T-helper 2 cell treated with Interferon-gamma antibody and Interleukin-4, amounts not matched to agents 5 μg/mL and 100 μg/mL, for 36 hours (primary cell): Measurements from ENCODE around the gene S100A9.

ENCODE experiments used
- DNase-seq: peaks from one replicate; pipeline ENCODE4 v3.0.0; 2021; ENCODE audit warnings: low spot score
- H3K27ac Mint-ChIP-seq: one replicate; pipeline ENCODE4 v1.8.0; 2021; ENCODE audit warnings: mild to moderate bottlenecking, mixed read lengths
- H3K27me3 Mint-ChIP-seq: one replicate; pipeline ENCODE4 v1.8.0; 2021; ENCODE audit warnings: low read depth, mixed read lengths
- H3K36me3 Mint-ChIP-seq: one replicate; pipeline ENCODE4 v1.8.0; 2021; ENCODE audit warnings: low read depth, mixed read lengths
- H3K4me1 Mint-ChIP-seq: one replicate; pipeline ENCODE4 v1.8.0; 2021; ENCODE audit warnings: low read depth, mixed read lengths
- H3K4me3 Mint-ChIP-seq: one replicate; pipeline ENCODE4 v1.8.0; 2022; ENCODE audit warnings: mild to moderate bottlenecking, moderate library complexity, mixed read lengths
- H3K9me3 Mint-ChIP-seq: one replicate; pipeline ENCODE4 v1.8.0; 2021; ENCODE audit warnings: mixed read lengths

Gene S100A9

GRCh38 chr1:153349363-153350320 lies 8.0 kb upstream of the S100A9 start:
- peaks cover 9% of the 10 kb centered on the region for H3K27me3 Mint-ChIP-seq
- H3K36me3 Mint-ChIP-seq, result no peaks in the 10 kb centered on the region
- H3K4me3 Mint-ChIP-seq, result no peak overlapping the region
- no peaks in the 10 kb centered on the region for H3K9me3 Mint-ChIP-seq
- no peak overlapping the region for H3K27ac Mint-ChIP-seq
- no peak for DNase-seq
- H3K4me1 Mint-ChIP-seq, result peaks cover 6% of the 10 kb centered on the region

GRCh38 chr1:153350321-153350957 lies 7.2 kb upstream of the S100A9 start:
- no peak for DNase-seq
- H3K27ac Mint-ChIP-seq, result no peak overlapping the region
- H3K36me3 Mint-ChIP-seq, result no peaks in the 10 kb centered on the region
- peaks cover 9% of the 10 kb centered on the region for H3K27me3 Mint-ChIP-seq
- peaks cover 5% of the 10 kb centered on the region for H3K4me1 Mint-ChIP-seq
- H3K9me3 Mint-ChIP-seq, result no peaks in the 10 kb centered on the region
- H3K4me3 Mint-ChIP-seq, result no peak overlapping the region

GRCh38 chr1:153352523-153352922 lies 5.1 kb upstream of the S100A9 start:
- DNase-seq, result peak; percentile 35
- Mint-ChIP-seq H3K27me3 (peaks cover 4% of the 10 kb centered on the region), H3K36me3 (no peaks in the 10 kb centered on the region), H3K4me3 (no peak overlapping the region), H3K9me3 (no peaks in the 10 kb centered on the region), H3K27ac (no peak overlapping the region), H3K4me1 (no peaks in the 10 kb centered on the region)

DNA sequence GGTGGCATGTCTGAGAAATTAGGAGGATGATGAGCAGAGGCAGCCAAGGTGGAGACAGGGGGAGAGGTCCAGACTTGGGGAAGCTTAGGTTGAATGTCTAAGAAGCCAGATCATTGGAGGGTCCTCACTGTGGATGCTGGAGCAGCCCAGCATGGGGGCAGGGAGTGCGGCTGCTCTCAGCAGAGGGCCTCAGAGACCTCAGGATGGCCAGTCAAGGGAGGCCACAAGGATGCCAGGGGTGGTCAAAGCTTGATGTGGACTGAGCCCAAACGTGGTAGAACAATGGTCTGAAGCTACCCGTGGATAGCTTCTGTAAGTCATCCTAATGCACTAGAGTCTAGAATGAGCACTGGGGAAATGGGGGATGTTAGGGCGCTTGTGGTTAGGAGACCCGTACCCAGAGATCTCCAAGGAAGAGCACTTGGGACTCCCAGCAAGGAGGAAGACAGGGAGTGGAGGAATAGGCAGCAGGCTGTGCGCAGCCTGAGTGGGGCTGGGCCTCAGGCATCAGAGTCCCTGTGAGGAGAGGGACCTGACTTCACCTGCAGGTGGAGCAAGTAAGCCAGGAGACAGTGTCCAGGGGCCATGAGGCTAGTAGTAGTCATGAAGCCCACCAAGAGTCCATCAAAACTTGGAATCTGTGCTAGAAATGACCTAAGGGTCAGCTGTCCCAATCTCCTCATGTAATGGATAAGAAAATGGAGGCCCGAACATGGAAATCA lies 4.3 kb upstream of the S100A9 start:
- Mint-ChIP-seq H3K27ac (no peak overlapping the region), H3K36me3 (no peaks in the 10 kb centered on the region), H3K4me1 (no peaks in the 10 kb centered on the region), H3K4me3 (no peak overlapping the region), H3K27me3 (peaks cover 4% of the 10 kb centered on the region), H3K9me3 (no peaks in the 10 kb centered on the region)
- DNase-seq, result no peak

DNA sequence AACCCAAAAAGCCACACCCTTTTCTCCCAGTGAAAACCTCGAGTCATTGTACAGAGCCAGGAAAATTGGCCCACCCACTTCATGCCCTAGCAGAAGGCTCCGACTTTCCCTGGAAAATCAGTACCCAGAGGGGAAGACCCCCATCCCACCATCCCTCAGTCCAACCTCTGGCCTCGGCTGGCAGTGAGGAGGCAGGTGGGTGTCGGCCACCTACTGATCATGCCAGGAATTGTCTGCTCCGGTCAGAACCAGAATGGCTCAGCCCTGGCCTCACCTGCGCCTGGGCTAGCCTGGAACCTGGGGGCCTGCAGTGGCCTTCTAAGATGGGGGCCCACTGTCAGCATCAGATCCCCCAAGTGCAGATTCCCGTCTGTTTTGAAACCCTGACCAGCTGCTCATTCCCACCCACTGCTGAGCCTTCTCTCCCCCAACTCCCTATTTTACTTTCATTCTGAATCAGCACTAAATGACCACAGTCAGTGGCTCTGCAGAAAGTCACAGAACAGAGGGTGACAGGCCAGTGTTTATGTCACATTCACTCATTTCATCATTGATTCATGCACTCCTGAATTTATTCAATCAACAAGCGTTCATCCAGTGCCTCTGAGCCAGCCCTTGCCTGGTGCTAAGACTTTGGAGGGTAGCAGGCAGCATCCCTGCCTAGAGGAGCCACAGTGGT lies 3.0 kb upstream of the S100A9 start:
- H3K27me3 Mint-ChIP-seq, result peaks cover 4% of the 10 kb centered on the region
- DNase-seq, result no peak
- H3K4me3 Mint-ChIP-seq, result no peak overlapping the region
- H3K36me3 Mint-ChIP-seq, result no peaks in the 10 kb centered on the region
- H3K4me1 Mint-ChIP-seq, result no peaks in the 10 kb centered on the region
- no peak overlapping the region for H3K27ac Mint-ChIP-seq
- H3K9me3 Mint-ChIP-seq, result no peaks in the 10 kb centered on the region

GRCh38 chr1:153355445-153356071 lies 2.1 kb upstream of the S100A9 start:
- no peak for DNase-seq
- peaks cover 2% of the 10 kb centered on the region for H3K27me3 Mint-ChIP-seq
- no peaks in the 10 kb centered on the region for H3K4me1 Mint-ChIP-seq
- H3K27ac Mint-ChIP-seq, result no peak overlapping the region
- no peaks in the 10 kb centered on the region for H3K36me3 Mint-ChIP-seq
- no peaks in the 10 kb centered on the region for H3K9me3 Mint-ChIP-seq
- H3K4me3 Mint-ChIP-seq, result no peak overlapping the region

- H3K27ac Mint-ChIP-seq, result no peak overlapping the region
- H3K4me1 Mint-ChIP-seq, result no peaks in the 10 kb centered on the region
- no peak overlapping the region for H3K4me3 Mint-ChIP-seq
- DNase-seq, result no peak
- no peaks in the 10 kb centered on the region for H3K9me3 Mint-ChIP-seq
- peaks cover 2% of the 10 kb centered on the region for H3K27me3 Mint-ChIP-seq
- no peaks in the 10 kb centered on the region for H3K36me3 Mint-ChIP-seq
These were observed 1.1 kb upstream of the S100A9 start for GRCh38 chr1:153356392-153357075.

GRCh38 chr1:153357076-153357852 lies 390 bp upstream of the S100A9 start:
- no peak for DNase-seq
- peaks cover 2% of the 10 kb centered on the region for H3K27me3 Mint-ChIP-seq
- no peaks in the 10 kb centered on the region for H3K9me3 Mint-ChIP-seq
- no peaks in the 10 kb centered on the region for H3K36me3 Mint-ChIP-seq
- H3K4me1 Mint-ChIP-seq, result no peaks in the 10 kb centered on the region
- H3K4me3 Mint-ChIP-seq, result no peak overlapping the region
- H3K27ac Mint-ChIP-seq, result no peak overlapping the region

- no peak overlapping the region for H3K27ac Mint-ChIP-seq
- no peaks in the 10 kb centered on the region for H3K36me3 Mint-ChIP-seq
- H3K4me3 Mint-ChIP-seq, result no peak overlapping the region
- DNase-seq, result no peak
- H3K9me3 Mint-ChIP-seq, result no peaks in the 10 kb centered on the region
- H3K27me3 Mint-ChIP-seq, result peaks cover 8% of the 10 kb centered on the region
- H3K4me1 Mint-ChIP-seq, result no peaks in the 10 kb centered on the region
These were observed 979 bp downstream of the S100A9 start for GRCh38 chr1:153358691-153358975.

GRCh38 chr1:153359241-153359640 lies 1.6 kb downstream of the S100A9 start:
- H3K27me3 Mint-ChIP-seq, result peaks cover 8% of the 10 kb centered on the region
- H3K9me3 Mint-ChIP-seq, result no peaks in the 10 kb centered on the region
- H3K4me1 Mint-ChIP-seq, result no peaks in the 10 kb centered on the region
- no peak for DNase-seq
- no peaks in the 10 kb centered on the region for H3K36me3 Mint-ChIP-seq
- no peak overlapping the region for H3K4me3 Mint-ChIP-seq
- H3K27ac Mint-ChIP-seq, result no peak overlapping the region

DNA sequence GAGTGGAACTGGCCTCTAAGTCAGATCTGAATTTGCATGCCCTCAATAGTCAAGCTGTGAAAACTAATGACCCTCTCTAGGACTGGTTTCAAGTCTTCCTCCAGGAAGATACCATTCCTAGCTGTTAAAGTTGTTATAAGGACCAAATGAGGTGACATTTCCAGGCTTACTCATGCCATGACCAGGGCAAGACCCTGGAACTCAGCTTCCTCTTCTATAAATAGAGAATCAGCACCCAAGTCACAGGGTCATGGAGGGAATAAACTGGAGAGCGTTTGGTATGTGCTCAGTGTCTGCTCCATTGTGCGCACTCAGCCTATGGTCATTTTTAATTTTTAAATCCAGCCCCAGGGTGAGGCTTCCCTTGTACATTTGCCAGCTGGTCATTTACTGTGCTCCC lies 2.5 kb downstream of the S100A9 start:
- no peak overlapping the region for H3K4me3 Mint-ChIP-seq
- DNase-seq, result no peak
- no peaks in the 10 kb centered on the region for H3K9me3 Mint-ChIP-seq
- peaks cover 8% of the 10 kb centered on the region for H3K27me3 Mint-ChIP-seq
- H3K4me1 Mint-ChIP-seq, result no peaks in the 10 kb centered on the region
- H3K27ac Mint-ChIP-seq, result no peak overlapping the region
- no peaks in the 10 kb centered on the region for H3K36me3 Mint-ChIP-seq

GRCh38 chr1:153360592-153361479 lies 3.2 kb downstream of the S100A9 start:
- Mint-ChIP-seq H3K27me3 (peaks cover 8% of the 10 kb centered on the region), H3K36me3 (no peaks in the 10 kb centered on the region), H3K4me1 (no peaks in the 10 kb centered on the region), H3K9me3 (no peaks in the 10 kb centered on the region), H3K4me3 (no peak overlapping the region), H3K27ac (no peak overlapping the region)
- DNase-seq, result no peak
